Hepatocyte (in vitro differentiated cells): Measurements from ENCODE around the gene YLPM1.

Source experiments
- EZH2 ChIP-seq: fragments of 200-600 bp; sonication (generic); IDR thresholded peaks from 2 replicates; pipeline ENCODE4 v1.6.1; 2016; ENCODE audit warnings: antibody characterized with exemption, mild to moderate bottlenecking, borderline replicate concordance
- EZH2phosphoT487 ChIP-seq: fragments of 200-600 bp; sonication (generic); IDR thresholded peaks from one replicate; pipeline ENCODE4 v1.6.1; 2018; ENCODE audit warnings: antibody characterized with exemption, mild to moderate bottlenecking, low read depth, moderate library complexity; ENCODE audit not compliant: unreplicated experiment, severe bottlenecking
- TF ChIP-seq, protein P1 (sequence below): fragments of 200-600 bp; sonication (generic); IDR thresholded peaks from 2 replicates; pipeline ENCODE4 v1.5.1; 2016; ENCODE audit warnings: antibody characterized with exemption, mild to moderate bottlenecking; ENCODE audit not compliant: poor library complexity

- TF ChIP-seq, protein P1, sequence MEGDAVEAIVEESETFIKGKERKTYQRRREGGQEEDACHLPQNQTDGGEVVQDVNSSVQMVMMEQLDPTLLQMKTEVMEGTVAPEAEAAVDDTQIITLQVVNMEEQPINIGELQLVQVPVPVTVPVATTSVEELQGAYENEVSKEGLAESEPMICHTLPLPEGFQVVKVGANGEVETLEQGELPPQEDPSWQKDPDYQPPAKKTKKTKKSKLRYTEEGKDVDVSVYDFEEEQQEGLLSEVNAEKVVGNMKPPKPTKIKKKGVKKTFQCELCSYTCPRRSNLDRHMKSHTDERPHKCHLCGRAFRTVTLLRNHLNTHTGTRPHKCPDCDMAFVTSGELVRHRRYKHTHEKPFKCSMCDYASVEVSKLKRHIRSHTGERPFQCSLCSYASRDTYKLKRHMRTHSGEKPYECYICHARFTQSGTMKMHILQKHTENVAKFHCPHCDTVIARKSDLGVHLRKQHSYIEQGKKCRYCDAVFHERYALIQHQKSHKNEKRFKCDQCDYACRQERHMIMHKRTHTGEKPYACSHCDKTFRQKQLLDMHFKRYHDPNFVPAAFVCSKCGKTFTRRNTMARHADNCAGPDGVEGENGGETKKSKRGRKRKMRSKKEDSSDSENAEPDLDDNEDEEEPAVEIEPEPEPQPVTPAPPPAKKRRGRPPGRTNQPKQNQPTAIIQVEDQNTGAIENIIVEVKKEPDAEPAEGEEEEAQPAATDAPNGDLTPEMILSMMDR: no peak
- TF ChIP-seq EZH2: no peak
- no peak for TF ChIP-seq EZH2phosphoT487
Measured at GRCh38 chr14:74732387-74732786, 30.7 kb upstream of the YLPM1 start.
